Stimulated activated CD8-positive, alpha-beta memory T cell treated with anti-CD3 and anti-CD28 coated beads, Interleukin-2, amount 100 ng/mL, for 1 hour (primary cell): ENCODE data around the gene ORM1.
"Not testable (repeated sequence)": the region's sequence is repeated elsewhere in the genome, so short reads cannot be mapped to it uniquely, and the experiment has no call there.

ENCODE experiments used
- DNase-seq, 2 donors: peaks; one replicate each; pipeline ENCODE4 v3.0.0-alpha.2; 2020; ENCODE audit warnings: low read depth in 2 of 2

Gene ORM1

GRCh38 chr9:114325684-114326254 is 2.9 kb downstream of the ORM1 start:
- DNase-seq = not testable (repeated sequence)

DNA sequence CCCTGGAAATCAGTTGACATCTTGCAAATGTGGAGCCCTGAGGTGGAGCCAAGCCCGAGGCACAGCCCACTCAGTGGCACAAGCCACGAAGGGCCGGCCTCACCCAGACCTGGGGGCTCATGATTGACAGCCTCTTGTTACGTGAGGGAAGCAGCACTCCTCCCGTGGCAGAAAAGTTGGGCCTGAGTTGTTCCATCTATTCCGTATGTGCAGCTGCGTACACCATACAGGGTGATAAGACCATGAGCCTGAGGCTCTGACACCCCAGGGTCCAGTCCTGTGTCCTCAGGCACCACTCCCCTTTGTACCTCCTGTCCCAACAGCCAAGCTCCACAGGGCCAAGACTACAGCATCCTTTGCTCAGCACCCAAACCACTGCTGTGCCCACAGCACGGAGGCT is 4.9 kb downstream of the ORM1 start:
- no peak for DNase-seq

- DNase-seq = not testable (repeated sequence)
These were observed 5.5 kb downstream of the ORM1 start for GRCh38 chr9:114328357-114328820.

- not testable (repeated sequence) for DNase-seq
These were observed 6.2 kb downstream of the ORM1 start for GRCh38 chr9:114328937-114329624.

GRCh38 chr9:114329625-114330022 is 6.7 kb downstream of the ORM1 start, which contains the start of gene ORM2:
Gene ORM2, plus strand, starts transcription at chr9:114329869. Its CDS starts 36 bp downstream, at chr9:114329905.
- DNase-seq = not testable (repeated sequence)

- no peak for DNase-seq
These were observed 7.7 kb downstream of the ORM1 start for GRCh38 chr9:114330636-114331035.

DNA sequence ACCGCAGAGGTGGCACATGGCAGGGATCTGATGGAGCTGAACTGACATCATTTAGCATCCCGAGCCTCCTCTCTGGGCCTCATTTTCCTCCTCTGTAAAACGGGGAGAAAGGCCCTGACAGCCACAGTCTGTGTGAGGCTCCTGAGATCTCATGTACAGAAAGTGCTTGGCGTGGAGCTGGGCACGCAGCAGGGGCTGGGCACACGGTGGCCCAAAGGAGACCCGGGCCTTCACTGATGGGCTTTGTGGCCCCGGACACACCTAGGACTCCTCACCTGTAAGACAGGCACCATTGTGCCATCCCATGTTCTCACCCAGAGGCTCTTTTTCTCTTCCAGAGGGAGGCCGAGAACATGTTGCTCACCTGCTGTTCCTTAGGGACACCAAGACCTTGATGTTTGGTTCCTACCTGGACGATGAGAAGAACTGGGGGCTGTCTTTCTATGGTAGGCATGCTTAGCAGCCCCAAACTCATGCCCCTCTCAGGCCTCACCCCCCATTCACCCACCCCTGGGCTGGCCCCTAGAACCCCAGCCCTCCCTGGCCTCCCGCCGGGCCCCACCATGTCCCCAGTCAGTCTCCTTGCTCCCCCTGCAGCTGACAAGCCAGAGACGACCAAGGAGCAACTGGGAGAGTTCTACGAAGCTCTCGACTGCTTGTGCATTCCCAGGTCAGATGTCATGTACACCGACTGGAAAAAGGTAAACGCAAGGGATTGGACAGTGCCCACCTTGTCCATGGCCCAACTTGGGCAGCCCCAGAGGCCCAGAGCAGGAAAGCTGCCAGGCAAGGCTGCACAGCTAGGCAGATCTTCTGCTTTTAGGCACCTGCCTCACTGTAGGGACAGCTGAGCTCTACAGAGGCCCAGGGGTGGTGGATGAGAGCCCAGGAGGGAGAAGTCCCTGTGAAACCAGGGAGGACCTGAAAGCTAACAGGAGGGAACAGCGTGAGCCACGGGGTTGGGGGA is 8.6 kb downstream of the ORM1 start:
- DNase-seq = not testable (repeated sequence)

GRCh38 chr9:114332474-114333040 is 9.7 kb downstream of the ORM1 start:
- not testable (repeated sequence) for DNase-seq

GRCh38 chr9:114333718-114334117 is 10.8 kb downstream of the ORM1 start:
- not testable (repeated sequence) for DNase-seq

- no peak for DNase-seq
These were observed 11.6 kb downstream of the ORM1 start for GRCh38 chr9:114334490-114334889.

DNA sequence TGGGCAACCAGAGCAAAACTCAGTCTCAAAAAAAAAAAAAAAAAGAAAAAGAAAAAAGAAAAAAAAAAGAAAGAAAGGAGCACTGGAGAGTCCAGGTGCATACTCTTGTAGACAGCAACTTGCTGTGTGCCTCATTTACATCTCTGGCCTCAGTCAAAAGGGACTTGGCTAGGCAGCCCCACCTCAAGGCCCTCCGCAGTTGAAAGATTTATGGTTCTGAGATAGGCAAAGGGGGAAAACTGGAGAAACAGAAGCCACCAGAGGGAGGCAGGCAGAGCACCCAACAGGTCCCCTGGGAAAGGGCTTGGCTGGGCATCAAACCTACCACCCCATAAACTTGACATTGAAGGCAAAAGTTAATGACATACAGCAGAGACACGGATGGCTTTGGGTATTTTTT is 12.8 kb downstream of the ORM1 start:
- DNase-seq = no peak

DNA sequence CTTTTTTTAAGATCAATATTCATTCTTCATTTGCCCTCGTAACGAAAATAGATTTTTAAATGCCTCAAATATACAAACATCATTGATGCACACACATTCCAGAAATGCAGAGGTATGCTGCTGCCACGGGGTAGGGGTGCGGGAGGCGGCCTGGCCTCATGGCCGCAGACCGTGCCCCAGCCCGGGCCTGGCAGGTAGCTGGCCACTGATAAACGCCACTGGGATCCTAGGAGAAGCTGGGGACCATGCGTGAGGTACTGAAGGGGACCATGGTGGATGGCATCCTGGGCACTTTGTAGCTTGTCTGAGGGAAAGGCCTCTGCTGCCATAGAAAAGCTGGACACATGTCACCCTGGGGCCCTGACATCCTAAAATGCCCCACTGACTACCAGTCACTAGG is 13.3 kb downstream of the ORM1 start:
- DNase-seq = no peak

- DNase-seq = no peak
These were observed 13.9 kb downstream of the ORM1 start for GRCh38 chr9:114336699-114337395.

- no peak for DNase-seq
These were observed 15.3 kb downstream of the ORM1 start for GRCh38 chr9:114338187-114338586.

DNA sequence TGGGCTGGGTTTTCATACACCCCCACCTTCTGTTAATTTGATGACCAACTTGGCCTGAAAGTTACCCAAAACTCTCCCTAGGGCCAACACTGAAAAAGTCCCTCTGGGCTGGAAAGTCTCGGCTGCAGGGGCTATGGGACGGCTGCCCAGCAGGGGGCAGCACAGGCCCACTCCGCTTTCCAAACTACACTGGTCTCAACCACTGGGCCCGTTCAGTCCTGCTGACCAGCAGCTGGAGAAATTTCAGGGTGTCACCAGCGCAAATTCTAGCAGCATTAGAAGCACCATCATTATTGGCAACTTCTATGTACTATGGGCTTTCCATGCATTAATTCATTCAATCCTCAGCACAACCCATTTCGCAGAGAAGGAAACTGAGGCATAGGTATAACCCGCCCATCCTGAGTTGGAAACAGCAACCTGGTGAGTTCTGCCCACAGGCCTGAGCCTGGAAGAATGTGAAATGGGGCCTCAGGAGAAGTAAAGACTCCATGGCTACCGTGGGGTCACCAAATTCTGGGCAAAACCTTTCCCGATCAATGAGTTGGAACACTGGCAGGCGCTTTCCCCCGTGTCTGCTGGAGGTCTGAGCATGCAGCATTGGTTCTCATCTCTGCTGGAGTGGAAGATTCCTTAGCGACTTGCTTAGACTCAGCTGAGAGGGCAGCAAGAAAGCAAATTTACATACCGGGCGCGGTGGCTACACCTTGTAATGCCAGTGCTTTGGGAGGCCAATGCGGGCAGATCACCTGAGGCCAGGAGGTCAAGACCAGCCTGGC is 16.4 kb downstream of the ORM1 start:
- DNase-seq = peak; percentile 23 to 26

DNA sequence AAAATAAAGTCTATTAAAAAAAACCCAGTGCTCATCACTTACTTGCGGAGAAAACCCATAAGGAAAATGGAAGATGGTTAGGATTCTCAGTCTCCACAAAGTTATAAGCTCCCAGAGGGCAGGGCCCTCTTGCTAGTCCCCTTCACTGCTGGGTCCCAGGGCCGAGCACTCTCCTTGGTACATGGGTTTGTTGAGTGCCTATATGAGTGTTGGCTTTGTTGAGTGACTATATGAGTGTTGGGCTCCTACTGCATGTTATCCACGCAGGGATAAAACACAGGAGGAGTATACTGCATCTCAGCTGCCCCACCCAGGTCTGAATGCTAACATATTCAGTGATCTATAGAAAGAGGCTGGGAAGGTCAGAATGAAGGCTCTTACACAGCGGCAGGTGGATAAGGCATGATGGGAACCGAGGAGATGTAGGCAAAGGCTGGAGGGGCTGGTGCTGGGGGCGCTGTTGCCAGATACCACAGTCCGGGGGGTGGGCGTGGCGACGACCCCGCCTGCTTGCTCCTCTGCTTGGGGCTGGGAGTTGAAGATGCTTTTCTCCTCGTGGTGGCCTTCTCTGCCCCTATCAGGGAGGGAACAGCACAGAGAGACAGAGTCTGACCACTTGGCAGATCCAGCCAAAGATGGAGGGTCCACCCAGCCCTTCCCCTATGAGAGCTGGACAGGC is 18.4 kb downstream of the ORM1 start:
- DNase-seq = no peak

DNA sequence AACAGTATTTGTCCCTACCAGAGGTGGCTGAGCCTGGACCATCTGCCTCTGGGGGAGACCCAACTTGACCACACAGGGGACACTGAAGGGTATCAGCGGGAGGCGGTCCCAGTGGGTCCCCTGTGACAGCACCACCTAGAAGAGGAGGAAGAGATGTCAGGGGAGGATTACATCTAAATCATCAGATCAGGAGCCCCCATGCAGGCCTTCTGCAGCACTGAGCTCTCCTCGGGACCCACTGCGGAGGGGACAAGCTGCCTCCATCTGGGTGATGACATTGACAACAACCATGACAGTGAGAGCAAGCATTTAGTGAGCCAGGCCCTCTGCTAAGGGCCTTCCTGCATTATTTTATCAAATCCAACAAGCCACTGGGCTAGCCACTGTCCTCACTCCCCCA is 19.1 kb downstream of the ORM1 start:
- DNase-seq = no peak

DNA sequence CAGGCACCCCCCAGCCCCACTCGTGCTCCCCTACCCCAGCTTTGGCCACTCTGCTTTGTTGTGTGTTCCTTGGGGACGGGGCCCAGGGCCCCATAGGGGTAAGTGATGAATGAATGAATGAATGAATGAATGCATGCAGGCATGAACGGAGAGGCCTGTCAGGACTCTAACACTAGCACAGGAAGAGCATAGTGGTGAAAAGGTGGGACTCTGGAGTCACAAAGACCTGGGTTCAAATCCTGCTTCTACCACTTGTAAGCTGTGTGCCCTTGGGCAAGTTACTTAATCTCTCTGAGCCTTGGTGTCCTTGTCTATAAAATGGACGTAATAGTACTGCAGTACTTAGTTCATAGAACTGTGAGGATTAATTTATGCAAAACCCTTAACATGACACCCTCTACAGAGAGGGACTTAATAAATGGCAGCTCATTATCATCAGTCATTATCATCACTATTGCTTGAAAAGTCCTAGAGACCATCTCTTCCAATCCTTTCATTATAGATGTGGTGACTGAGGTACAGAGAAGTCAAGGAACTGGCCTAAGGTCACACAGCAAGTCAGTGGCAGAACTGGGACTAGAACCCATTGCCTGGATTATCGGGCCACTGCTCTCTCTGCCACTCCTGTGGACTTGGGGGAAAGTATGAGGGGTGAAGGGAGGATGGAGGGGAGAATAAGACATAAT is 20.0 kb downstream of the ORM1 start:
- no peak for DNase-seq

DNA sequence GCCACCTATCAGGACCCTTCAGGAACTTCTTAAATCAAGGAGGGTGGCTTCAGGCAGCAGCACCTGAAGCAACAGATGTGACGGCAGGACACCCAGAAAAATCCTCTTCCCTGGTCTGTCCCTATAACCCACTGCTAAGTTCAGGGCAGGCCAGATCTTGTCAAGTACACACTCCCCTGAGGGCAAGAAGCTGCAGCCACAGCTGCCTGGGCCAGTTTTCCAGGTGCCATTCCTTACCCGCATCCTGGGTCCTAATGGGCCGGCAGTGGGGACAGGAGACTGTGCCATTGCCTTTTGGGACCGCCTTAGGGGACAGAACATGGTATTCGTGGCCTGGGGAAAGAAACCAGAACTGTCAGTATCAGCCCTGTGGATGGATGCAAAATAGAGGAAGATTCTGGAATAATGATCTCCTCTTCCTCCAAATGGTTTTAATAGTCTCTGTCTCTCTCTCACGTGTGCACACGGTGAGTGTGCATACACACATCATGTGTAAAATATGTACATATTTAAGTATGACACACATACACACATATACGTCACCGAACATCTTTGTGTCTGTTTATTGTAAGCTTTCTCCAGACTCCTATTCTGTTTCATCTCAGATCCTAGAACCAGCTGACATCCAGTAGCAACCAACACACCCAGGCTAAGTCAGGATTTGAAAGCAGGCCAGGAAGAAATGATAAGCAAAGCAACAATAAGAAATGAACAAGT is 20.7 kb downstream of the ORM1 start:
- DNase-seq = no peak
